H1 (cell line): Measurements from ENCODE around the gene KBTBD13. TPM values are rescaled to one million over a fixed set of nuclear protein-coding genes. Genes with fewer than 3 reads are reported as not detected.

ENCODE experiments used
- CTCF ChIA-PET: fragments of 300-600 bp; sonication (Branson Sonifier 250); formaldehyde crosslinking; loops from one replicate; lab custom pipeline; 2021; ENCODE audit not compliant: partially characterized antibody; lab: Charles Lee
- POLR2A ChIA-PET: fragments of 300-600 bp; sonication (Branson Sonifier 250); formaldehyde crosslinking; loops from one replicate; lab custom pipeline; 2021; ENCODE audit warnings: inconsistent platforms; ENCODE audit not compliant: partially characterized antibody; lab: Charles Lee
- DNase-seq, 2 experiments: peaks; one replicate each; pipeline versions ENCODE4 v3.0.0 to v3.0.0-alpha.2; 2010 to 2022; ENCODE audit warnings: low spot score in 2 of 2, low read depth in 1 of 2, mixed read lengths in 1 of 2
- FAIRE-seq: peaks from 2 replicates; lab custom pipeline; 2011; peaks lifted over from hg19 to GRCh38; lab: Jason Lieb, UNC
- H2AFZ ChIP-seq: 2 replicates; pipeline ENCODE4 v1.8.1; 2012; ENCODE audit warnings: low read length, inconsistent platforms
- H2AK5ac ChIP-seq: 2 replicates; pipeline ENCODE4 v1.6.1; 2013; ENCODE audit warnings: low read depth, low read length
- H2BK120ac ChIP-seq: replicated peaks from 2 replicates; pipeline ENCODE3; 2013; ENCODE audit warnings: low read depth, low read length, inconsistent platforms
- H2BK12ac ChIP-seq: 2 replicates; pipeline ENCODE4 v1.6.1; 2013; ENCODE audit warnings: low read depth, low read length
- H2BK15ac ChIP-seq: 2 replicates; pipeline ENCODE4 v1.6.1; 2013; ENCODE audit warnings: low read length
- H2BK20ac ChIP-seq: 2 replicates; pipeline ENCODE4 v1.6.1; 2013; ENCODE audit warnings: low read length
- H2BK5ac ChIP-seq: 2 replicates; pipeline ENCODE4 v1.6.1; 2013; ENCODE audit warnings: low read depth, low read length
- H3K14ac ChIP-seq: 2 replicates; pipeline ENCODE4 v1.6.1; 2013; ENCODE audit warnings: inconsistent platforms; ENCODE audit not compliant: insufficient read length
- H3K18ac ChIP-seq: 2 replicates; pipeline ENCODE4 v1.6.1; 2013; ENCODE audit warnings: low read length; ENCODE audit errors: extremely low read depth
- H3K23ac ChIP-seq: 2 replicates; pipeline ENCODE4 v1.6.1; 2013; ENCODE audit warnings: inconsistent platforms; ENCODE audit not compliant: insufficient read length
- H3K23me2 ChIP-seq: 2 replicates; pipeline ENCODE4 v1.6.1; 2013; ENCODE audit warnings: low read depth, low read length
- H3K27ac ChIP-seq: 2 replicates; pipeline ENCODE4 v1.6.1; 2011; ENCODE audit warnings: low read depth, low read length, inconsistent platforms
- H3K27me3 ChIP-seq, 4 experiments: replicated peaks in 1 of 4; 1 replicate in 1 of 4; 2 replicates in 3 of 4; pipeline versions ENCODE4 v1.6.1 to v1.8.1; 2011 to 2013; ENCODE audit warnings: low read length in 3 of 4, mild to moderate bottlenecking in 3 of 4, inconsistent platforms in 2 of 4, mixed read lengths in 2 of 4, moderate library complexity in 1 of 4; ENCODE audit not compliant: control insufficient read depth in 3 of 4, insufficient read depth in 3 of 4; ENCODE audit errors: extremely low read depth in 1 of 4
- H3K36me3 ChIP-seq, 4 experiments: 2 replicates each; pipeline versions ENCODE4 v1.6.1 to v1.8.1; 2011 to 2013; ENCODE audit warnings: mild to moderate bottlenecking in 4 of 4, low read length in 3 of 4, moderate library complexity in 2 of 4, control low read depth in 1 of 4, inconsistent platforms in 1 of 4; ENCODE audit not compliant: insufficient read depth in 4 of 4, control insufficient read depth in 2 of 4
- H3K4ac ChIP-seq: replicated peaks from 2 replicates; pipeline ENCODE3; 2013; ENCODE audit warnings: low read length, low read depth, mixed read lengths, inconsistent platforms; ENCODE audit not compliant: insufficient read length
- H3K4me1 ChIP-seq, 4 experiments: replicated peaks in 1 of 4; 1 replicate in 1 of 4; 2 replicates in 3 of 4; pipeline versions ENCODE4 v1.6.1 to v1.8.1; 2011 to 2013; ENCODE audit warnings: low read length in 3 of 4, inconsistent platforms in 2 of 4, mixed read lengths in 1 of 4; ENCODE audit not compliant: insufficient read depth in 4 of 4, control insufficient read depth in 3 of 4
- H3K4me2 ChIP-seq, 2 experiments: 2 replicates each; pipeline versions ENCODE4 v1.6.1 to v1.8.1; 2011 to 2013; ENCODE audit warnings: low read depth in 2 of 2, low read length in 2 of 2, control low read depth in 1 of 2, inconsistent platforms in 1 of 2, mild to moderate bottlenecking in 1 of 2; ENCODE audit not compliant: insufficient read depth in 1 of 2
- H3K4me3 ChIP-seq, 4 experiments: fragments of 200-600, 300-600 bp in 1 of 4; sonication (generic), shearing (Covaris generic), sonication (Bioruptor Twin) in 1 of 4; 2 replicates each; pipeline versions ENCODE4 v1.5.1 to v1.8.1; 2011 to 2016; ENCODE audit warnings: low read length in 4 of 4, low read depth in 3 of 4, control low read depth in 2 of 4, inconsistent platforms in 2 of 4, mild to moderate bottlenecking in 2 of 4, mixed read lengths in 1 of 4, moderate library complexity in 1 of 4; ENCODE audit not compliant: insufficient read depth in 2 of 4; ENCODE audit errors: extremely low read depth in 1 of 4
- H3K56ac ChIP-seq: replicated peaks from 2 replicates; pipeline ENCODE3; 2013; ENCODE audit warnings: low read depth, mild to moderate bottlenecking, mixed read lengths, low read length, inconsistent platforms; ENCODE audit not compliant: insufficient read length
- H3K79me1 ChIP-seq: 2 replicates; pipeline ENCODE4 v1.6.1; 2013; ENCODE audit warnings: low read depth, low read length, control low read depth
- H3K79me2 ChIP-seq, 2 experiments: 2 replicates each; pipeline versions ENCODE4 v1.6.1 to v1.8.1; 2012 to 2013; ENCODE audit warnings: low read length in 2 of 2, mild to moderate bottlenecking in 2 of 2, inconsistent platforms in 1 of 2; ENCODE audit not compliant: insufficient read depth in 2 of 2, control insufficient read depth in 1 of 2
- H3K9ac ChIP-seq, 4 experiments: replicated peaks in 1 of 4; 1 replicate in 1 of 4; 2 replicates in 3 of 4; pipeline versions ENCODE4 v1.6.1 to v1.8.1; 2011 to 2013; ENCODE audit warnings: low read depth in 3 of 4, low read length in 3 of 4, control low read depth in 2 of 4, mild to moderate bottlenecking in 2 of 4, moderate library complexity in 2 of 4, inconsistent platforms in 1 of 4; ENCODE audit errors: extremely low read depth in 1 of 4
- H3K9me3 ChIP-seq, 2 experiments: 2 replicates each; pipeline versions ENCODE4 v1.6.1 to v1.8.1; 2012 to 2013; ENCODE audit warnings: mild to moderate bottlenecking in 2 of 2, moderate library complexity in 2 of 2, control low read depth in 1 of 2, inconsistent platforms in 1 of 2, low read depth in 1 of 2, low read length in 1 of 2, mixed read lengths in 1 of 2; ENCODE audit not compliant: insufficient read depth in 2 of 2
- H4K20me1 ChIP-seq, 2 experiments: replicated peaks in 1 of 2; 2 replicates each; pipeline versions ENCODE3 to v1.8.1; 2011 to 2013; ENCODE audit warnings: inconsistent platforms in 2 of 2, low read length in 2 of 2, mild to moderate bottlenecking in 1 of 2; ENCODE audit not compliant: insufficient read depth in 2 of 2, control insufficient read depth in 1 of 2
- H4K5ac ChIP-seq: 2 replicates; pipeline ENCODE4 v1.6.1; 2013; ENCODE audit warnings: low read length, low read depth, mixed read lengths, inconsistent platforms; ENCODE audit not compliant: insufficient read length
- H4K8ac ChIP-seq: 2 replicates; pipeline ENCODE4 v1.8.0; 2013; ENCODE audit warnings: mild to moderate bottlenecking, moderate library complexity, low read length, inconsistent platforms; ENCODE audit not compliant: insufficient read depth; ENCODE audit errors: extremely low read depth
- H4K91ac ChIP-seq: replicated peaks from 2 replicates; pipeline ENCODE3; 2013; ENCODE audit warnings: low read length, mixed read lengths, inconsistent platforms; ENCODE audit not compliant: insufficient read length
- BACH1 ChIP-seq: IDR thresholded peaks from 2 replicates; pipeline ENCODE4 v1.6.1; 2012; ENCODE audit warnings: low read length, improper control_type of control experiment
- CTBP2 ChIP-seq: IDR thresholded peaks from 2 replicates; pipeline ENCODE4 v1.7.0; 2011; ENCODE audit warnings: borderline replicate concordance, mild to moderate bottlenecking, moderate library complexity, mixed read lengths, low read length; ENCODE audit not compliant: insufficient read depth, insufficient read length
- GABPA ChIP-seq: IDR thresholded peaks from 2 replicates; pipeline ENCODE4 v1.6.1; 2011; ENCODE audit warnings: mild to moderate bottlenecking, low read length, moderate library complexity, borderline replicate concordance; ENCODE audit not compliant: insufficient read depth
- POU5F1 ChIP-seq: IDR thresholded peaks from 2 replicates; pipeline ENCODE4 v1.6.1; 2011; ENCODE audit warnings: low read depth, mild to moderate bottlenecking, low read length, moderate library complexity
- TAF1 ChIP-seq: IDR thresholded peaks from 2 replicates; pipeline ENCODE4 v1.6.1; 2011; ENCODE audit warnings: mild to moderate bottlenecking, low read depth, low read length
- USF2 ChIP-seq: IDR thresholded peaks from 2 replicates; pipeline ENCODE4 v1.6.1; 2011; ENCODE audit warnings: low read length, improper control_type of control experiment
- ZNF274 ChIP-seq: IDR thresholded peaks from 2 replicates; pipeline ENCODE4 v1.7.0; 2012; ENCODE audit warnings: low read length, borderline replicate concordance; ENCODE audit errors: extremely low read depth
- WGBS, 2 experiments: shearing (Covaris generic) in 1 of 2; methylation state at CpG; one replicate each; pipeline versions ENCODE4 v1.1.6 to v1.1.7; 2013 to 2015; ENCODE audit warnings: low lambda C conversion rate in 2 of 2, mixed read lengths in 2 of 2, inconsistent platforms in 1 of 2, low coverage in 1 of 2, missing lambda C conversion rate in 1 of 2; ENCODE audit not compliant: insufficient replicate concordance in 2 of 2, insufficient coverage in 1 of 2, insufficient read length in 1 of 2; ENCODE audit errors: extremely low coverage in 1 of 2, missing lambda C conversion rate in 1 of 2; 5-methylcytosine and 5-hydroxymethylcytosine counted together
- polyA plus RNA-seq, 7 experiments: library from polyadenylated mRNA; depleted of rRNA in 3 of 7; stranded (reverse) in 5 of 7; unstranded in 2 of 7; fragments of >200 nt in 5 of 7; fragments of 200-250 nt in 2 of 7; gene quantifications; 1 replicate in 5 of 7; 2 replicates in 1 of 7; 4 replicates in 1 of 7; pipeline versions ENCODE4 v1.2.1 to v1.2.3, GENCODE V29; 2011 to 2013; ENCODE audit warnings: missing spikeins in 2 of 7, mixed read lengths in 2 of 7
- total RNA-seq: library from RNA; stranded (reverse); fragmentation: NEBNext Ultra II Directional; extraction: Animal tissue kit (Norgen Biotek cat#: 25700); gene quantifications from 2 replicates; pipeline ENCODE4 v1.2.1, GENCODE V29; 2021

The KBTBD13 gene
- total and polyA plus RNA-seq, 2 of the 8 experiments (the other 6 are each of a cell fraction or from before 2014, with no cell fraction given) = not detected

GRCh38 chr15:65100442-65100841, 23.9 kb downstream of the KBTBD13 start:
- H2BK15ac ChIP-seq = no peak overlapping the region
- TF ChIP-seq POU5F1 (no peak), TAF1 (no peak), USF2 (no peak), CTBP2 (no peak), BACH1 (no peak), ZNF274 (no peak), GABPA (no peak)
- H3K14ac ChIP-seq = no peak overlapping the region
- H4K91ac ChIP-seq = no peak overlapping the region
- no peaks in the 10 kb centered on the region for H3K9me3 ChIP-seq
- no peak overlapping the region for H2BK20ac ChIP-seq
- no peak overlapping the region for H3K56ac ChIP-seq
- H2AFZ ChIP-seq = no peak overlapping the region
- no peak overlapping the region for H4K5ac ChIP-seq
- H3K4ac ChIP-seq = no peak overlapping the region
- ChIA-PET CTCF (interaction anchor here (1.5 to 9.6 kb wide), 13 partner anchors 8 to 139 kb away, joined by 3 to 259 read pairs (median 15); partner anchors contain the start of genes KBTBD13, RASL12 and UBAP1L), POLR2A (interaction anchor here (0.9 to 2.0 kb wide), 3 partner anchors 12 to 17 kb away, joined by 3 to 10 read pairs (median 9); no protein-coding TSS in a partner anchor)
- H2BK5ac ChIP-seq = no peak overlapping the region
- no peak overlapping the region for H3K9ac ChIP-seq
- H3K36me3 ChIP-seq = no peaks in the 10 kb centered on the region
- H3K4me1 ChIP-seq = peaks cover 0 to 2% (median 0%) of the 10 kb centered on the region in 4 experiments; a peak in 2 of 7 replicates
- H3K23ac ChIP-seq = no peak overlapping the region
- FAIRE-seq (no peak), DNase-seq (no peak)
- no peak overlapping the region for H2BK120ac ChIP-seq
- H3K27ac ChIP-seq = no peak overlapping the region
- H2BK12ac ChIP-seq = no peak overlapping the region
- no peaks in the 10 kb centered on the region for H3K79me2 ChIP-seq
- peaks cover 0 to 11% (median 5%) of the 10 kb centered on the region in 4 experiments; a peak in 3 of 7 replicates for H3K27me3 ChIP-seq
- WGBS, 2 experiments = 88% methylated on average over 7 of the region's 7 CpGs; no CpG with 5 or more reads in 1 of the 2 experiments
- H3K4me2 ChIP-seq = no peak overlapping the region
- no peak overlapping the region for H4K8ac ChIP-seq
- peaks cover 5% of the 10 kb centered on the region; the same call in 1 of the 2 replicates for H3K23me2 ChIP-seq
- H3K4me3 ChIP-seq = no peak overlapping the region
- no peak overlapping the region for H3K18ac ChIP-seq
- no peaks in the 10 kb centered on the region for H3K79me1 ChIP-seq
- no peaks in the 10 kb centered on the region for H4K20me1 ChIP-seq
- H2AK5ac ChIP-seq = no peak overlapping the region
